ENCODE measurements around the gene ZNF764. TPM values are rescaled to one million over a fixed set of nuclear protein-coding genes. Genes with fewer than 3 reads are reported as not detected.

The ZNF764 gene
- total RNA-seq, 1 donor from 2014 or later, result 3.6 TPM

GRCh38 chr16:30581457-30581856 is 23.3 kb upstream of the ZNF764 start:
- Histone ChIP-seq H3K4me2 (no peak overlapping the region), H3F3A (ENCODE audit: low read depth) (peaks cover 5% of the 10 kb centered on the region), H3K9me3 (ENCODE audit: low read depth) (no peaks in the 10 kb centered on the region), H2AFZ (replicated peaks) (no peak overlapping the region), H3K36me3 (no peaks in the 10 kb centered on the region), H3K27me3 (no peaks in the 10 kb centered on the region), H3K79me2 (ENCODE audit: low read depth) (peaks cover 27% of the 10 kb centered on the region), H3K4me1 (no peaks in the 10 kb centered on the region), H3K9ac (no peak overlapping the region), H3K27ac (no peak overlapping the region), H3K4me3 (no peak overlapping the region), H4K20me1 (ENCODE audit: low read depth) (no peaks in the 10 kb centered on the region)
- Mint-ChIP-seq H3K4me3 (no peak overlapping the region), H3K36me3 (peaks cover 10% of the 10 kb centered on the region), H3K27ac (no peak overlapping the region), H3K27me3 (ENCODE audit: insufficient read depth, low read depth) (peaks cover 5% of the 10 kb centered on the region), H3K9me3 (no peaks in the 10 kb centered on the region), H3K4me1 (peaks cover 9% of the 10 kb centered on the region)
- TF ChIP-seq EZH2phosphoT487 (IDR thresholded peaks at IDR 0.05), result no peak
- TF ChIP-seq, protein P1, sequence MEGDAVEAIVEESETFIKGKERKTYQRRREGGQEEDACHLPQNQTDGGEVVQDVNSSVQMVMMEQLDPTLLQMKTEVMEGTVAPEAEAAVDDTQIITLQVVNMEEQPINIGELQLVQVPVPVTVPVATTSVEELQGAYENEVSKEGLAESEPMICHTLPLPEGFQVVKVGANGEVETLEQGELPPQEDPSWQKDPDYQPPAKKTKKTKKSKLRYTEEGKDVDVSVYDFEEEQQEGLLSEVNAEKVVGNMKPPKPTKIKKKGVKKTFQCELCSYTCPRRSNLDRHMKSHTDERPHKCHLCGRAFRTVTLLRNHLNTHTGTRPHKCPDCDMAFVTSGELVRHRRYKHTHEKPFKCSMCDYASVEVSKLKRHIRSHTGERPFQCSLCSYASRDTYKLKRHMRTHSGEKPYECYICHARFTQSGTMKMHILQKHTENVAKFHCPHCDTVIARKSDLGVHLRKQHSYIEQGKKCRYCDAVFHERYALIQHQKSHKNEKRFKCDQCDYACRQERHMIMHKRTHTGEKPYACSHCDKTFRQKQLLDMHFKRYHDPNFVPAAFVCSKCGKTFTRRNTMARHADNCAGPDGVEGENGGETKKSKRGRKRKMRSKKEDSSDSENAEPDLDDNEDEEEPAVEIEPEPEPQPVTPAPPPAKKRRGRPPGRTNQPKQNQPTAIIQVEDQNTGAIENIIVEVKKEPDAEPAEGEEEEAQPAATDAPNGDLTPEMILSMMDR (IDR thresholded peaks at IDR 0.05), result no peak
- TF ChIP-seq EZH2 (IDR thresholded peaks at IDR 0.05), result no peak
- DNase-seq (ENCODE audit: low spot score), result no peak

DNA sequence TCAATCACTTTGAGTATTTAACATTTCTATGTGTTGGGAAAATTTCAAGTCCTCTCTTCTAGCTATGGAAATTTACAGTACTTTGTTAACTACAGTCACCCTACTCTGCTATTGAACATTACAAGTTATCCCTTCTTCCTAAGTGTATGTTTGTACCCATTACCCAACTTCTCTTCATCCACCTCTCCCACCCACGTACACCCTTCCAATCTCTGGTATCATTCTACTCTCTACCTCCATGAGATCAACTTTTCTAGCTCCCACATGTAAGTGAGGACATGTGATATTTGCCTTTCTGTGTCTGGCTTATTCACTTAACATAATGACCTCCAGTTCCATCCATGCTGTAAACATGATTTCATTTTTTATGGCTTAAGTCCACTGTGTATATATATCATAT is 16.5 kb upstream of the ZNF764 start:
- Histone ChIP-seq H2AFZ (replicated peaks) (no peak overlapping the region), H3K9me3 (ENCODE audit: low read depth) (no peaks in the 10 kb centered on the region), H3K27ac (no peak overlapping the region), H3K36me3 (no peaks in the 10 kb centered on the region), H3K79me2 (ENCODE audit: low read depth) (no peaks in the 10 kb centered on the region), H3K4me2 (no peak overlapping the region), H3K9ac (no peak overlapping the region), H3K4me3 (no peak overlapping the region), H3F3A (ENCODE audit: low read depth) (peaks cover 32% of the 10 kb centered on the region), H4K20me1 (ENCODE audit: low read depth) (peaks cover 3% of the 10 kb centered on the region), H3K27me3 (no peaks in the 10 kb centered on the region), H3K4me1 (peaks cover 10% of the 10 kb centered on the region)
- no peaks in the 10 kb centered on the region for H3K36me3 Mint-ChIP-seq
- DNase-seq (ENCODE audit: low spot score), result no peak
- H3K9me3 Mint-ChIP-seq, result no peaks in the 10 kb centered on the region
- TF ChIP-seq EZH2 (IDR thresholded peaks at IDR 0.05), result no peak
- TF ChIP-seq, protein P1 (IDR thresholded peaks at IDR 0.05), result no peak
- no peak for TF ChIP-seq EZH2phosphoT487 (IDR thresholded peaks at IDR 0.05)
- H3K27me3 Mint-ChIP-seq (ENCODE audit: insufficient read depth, low read depth), result peaks cover 7% of the 10 kb centered on the region
- no peak overlapping the region for H3K27ac Mint-ChIP-seq
- no peak overlapping the region for H3K4me3 Mint-ChIP-seq
- peaks cover 17% of the 10 kb centered on the region for H3K4me1 Mint-ChIP-seq

- H3K9ac ChIP-seq, result peak within 1 kb of the TSS; percentile 53
- Mint-ChIP-seq H3K4me3 (peak within 1 kb of the TSS; percentile 95), H3K36me3 (no peaks in the 10 kb centered on the region), H3K27me3 (ENCODE audit: insufficient read depth, low read depth) (peaks cover 7% of the 10 kb centered on the region), H3K27ac (peak within 1 kb of the TSS; percentile 98), H3K9me3 (no peaks in the 10 kb centered on the region), H3K4me1 (peaks cover 17% of the 10 kb centered on the region)
- no peaks in the 10 kb centered on the region for H3K9me3 ChIP-seq (ENCODE audit: low read depth)
- peaks cover 3% of the 10 kb centered on the region for H4K20me1 ChIP-seq (ENCODE audit: low read depth)
- peak within 1 kb of the TSS; percentile 93 for H3K4me2 ChIP-seq
- H3K4me3 ChIP-seq, result peak within 1 kb of the TSS; percentile 72
- H3K4me1 ChIP-seq, result peaks cover 10% of the 10 kb centered on the region
- H3K27me3 ChIP-seq, result no peaks in the 10 kb centered on the region
- H3F3A ChIP-seq (ENCODE audit: low read depth), result peaks cover 32% of the 10 kb centered on the region
- peak; percentile 96 for DNase-seq (ENCODE audit: low spot score)
- H3K36me3 ChIP-seq, result no peaks in the 10 kb centered on the region
- no peaks in the 10 kb centered on the region for H3K79me2 ChIP-seq (ENCODE audit: low read depth)
- no peak for TF ChIP-seq EZH2phosphoT487 (IDR thresholded peaks at IDR 0.05)
- TF ChIP-seq, protein P1 (IDR thresholded peaks at IDR 0.05), result no peak
- TF ChIP-seq EZH2 (IDR thresholded peaks at IDR 0.05), result no peak
- peak within 1 kb of the TSS; percentile 67 for H3K27ac ChIP-seq
- peak within 1 kb of the TSS; percentile 90 for H2AFZ ChIP-seq (replicated peaks)
Observed at GRCh38 chr16:30571445-30572322, 13.5 kb upstream of the ZNF764 start, which contains the start of gene ZNF688. TSS of gene ZNF688 (minus strand) at chr16:30571714. CDS start at chr16:30571629, 85 bp downstream.
